DND-41 (cell line): Measurements from ENCODE around the gene COL19A1.

Experiments
- ATAC-seq: fragments of 200-7000 bp; cut with Tn5 transposase; 3 replicates; pipeline ENCODE4 v1.9.1; 2021; ENCODE audit warnings: low read depth; ENCODE audit not compliant: insufficient read depth
- DNase-seq: peaks from one replicate; pipeline ENCODE4 v3.0.0-alpha.2; 2020
- H2AFZ ChIP-seq: 2 replicates; pipeline ENCODE4 v1.6.0; 2012; ENCODE audit warnings: low read depth, low read length
- H3K27ac ChIP-seq: 2 replicates; pipeline ENCODE4 v1.5.1; 2012; ENCODE audit warnings: low read length, inconsistent platforms
- H3K27me3 ChIP-seq: fragments of 200-600 bp; sonication (generic); 2 replicates; pipeline ENCODE4 v1.6.0; 2012; ENCODE audit warnings: low read length, mild to moderate bottlenecking, inconsistent platforms; ENCODE audit not compliant: insufficient read depth, poor library complexity
- H3K36me3 ChIP-seq: 2 replicates; pipeline ENCODE4 v1.5.1; 2012; ENCODE audit warnings: low read length, inconsistent platforms; ENCODE audit not compliant: insufficient read depth
- H3K4me1 ChIP-seq: 2 replicates; pipeline ENCODE4 v1.5.1; 2012; ENCODE audit warnings: mild to moderate bottlenecking, low read length; ENCODE audit not compliant: insufficient read depth
- H3K4me2 ChIP-seq: 2 replicates; pipeline ENCODE4 v1.6.0; 2012; ENCODE audit warnings: mild to moderate bottlenecking, moderate library complexity, low read length, inconsistent platforms; ENCODE audit not compliant: insufficient read depth
- H3K4me3 ChIP-seq, 2 experiments: fragments of 200-600 bp in 1 of 2; shearing (Covaris generic) in 1 of 2; 2 replicates each; pipeline ENCODE4 v1.5.1; 2012 to 2016; ENCODE audit warnings: inconsistent platforms in 2 of 2, low read length in 2 of 2, mild to moderate bottlenecking in 2 of 2, low read depth in 1 of 2, moderate library complexity in 1 of 2
- H3K79me2 ChIP-seq: 2 replicates; pipeline ENCODE4 v1.6.0; 2012; ENCODE audit warnings: low read length, inconsistent platforms; ENCODE audit not compliant: insufficient read depth
- H3K9ac ChIP-seq: 2 replicates; pipeline ENCODE4 v1.6.0; 2012; ENCODE audit warnings: low read depth, mild to moderate bottlenecking, inconsistent platforms, low read length, moderate library complexity
- H3K9me3 ChIP-seq: 2 replicates; pipeline ENCODE4 v1.5.1; 2012; ENCODE audit warnings: low read length, moderate library complexity, mild to moderate bottlenecking, inconsistent platforms; ENCODE audit not compliant: insufficient read depth, severe bottlenecking
- H4K20me1 ChIP-seq: 2 replicates; pipeline ENCODE4 v1.6.0; 2012; ENCODE audit warnings: low read length; ENCODE audit not compliant: insufficient read depth
- CTCF ChIP-seq: IDR thresholded peaks from 2 replicates; pipeline ENCODE4 v1.5.1; 2012; ENCODE audit warnings: borderline replicate concordance, low read length, moderate library complexity, mild to moderate bottlenecking; ENCODE audit not compliant: poor library complexity, severe bottlenecking; ENCODE audit errors: extremely low read depth
- EZH2 ChIP-seq: IDR thresholded peaks from 3 replicates; pipeline ENCODE4 v1.6.1; 2012; ENCODE audit warnings: borderline replicate concordance, low read depth, mild to moderate bottlenecking, moderate library complexity, low read length, inconsistent platforms; ENCODE audit not compliant: severe bottlenecking

The COL19A1 gene

GRCh38 chr6:70162972-70163371 is 296.6 kb downstream of the COL19A1 start:
- TF ChIP-seq EZH2 (no peak), CTCF (no peak)
- Histone ChIP-seq H2AFZ (no peak overlapping the region), H3K4me2 (no peak overlapping the region), H4K20me1 (no peaks in the 10 kb centered on the region), H3K4me3 (no peak overlapping the region), H3K9ac (no peak overlapping the region), H3K27me3 (peaks cover 2% of the 10 kb centered on the region), H3K79me2 (no peaks in the 10 kb centered on the region), H3K36me3 (no peaks in the 10 kb centered on the region), H3K4me1 (no peaks in the 10 kb centered on the region), H3K9me3 (no peaks in the 10 kb centered on the region), H3K27ac (no peak overlapping the region)
- DNase-seq = no peak
- no peak for ATAC-seq

GRCh38 chr6:70163795-70164194 is 297.4 kb downstream of the COL19A1 start:
- H4K20me1 ChIP-seq = no peaks in the 10 kb centered on the region
- H3K27me3 ChIP-seq = peaks cover 2% of the 10 kb centered on the region
- no peak overlapping the region for H3K27ac ChIP-seq
- no peak overlapping the region for H3K4me2 ChIP-seq
- no peak overlapping the region for H2AFZ ChIP-seq
- TF ChIP-seq CTCF = no peak
- TF ChIP-seq EZH2 = no peak
- H3K9me3 ChIP-seq = no peaks in the 10 kb centered on the region
- no peak overlapping the region for H3K9ac ChIP-seq
- H3K4me1 ChIP-seq = no peaks in the 10 kb centered on the region
- ATAC-seq (no peak), DNase-seq (no peak)
- H3K4me3 ChIP-seq = no peak overlapping the region
- no peaks in the 10 kb centered on the region for H3K36me3 ChIP-seq
- H3K79me2 ChIP-seq = no peaks in the 10 kb centered on the region

- Histone ChIP-seq H3K36me3 (no peaks in the 10 kb centered on the region), H3K79me2 (no peaks in the 10 kb centered on the region), H3K4me1 (no peaks in the 10 kb centered on the region), H3K4me3 (no peak overlapping the region), H3K9ac (no peak overlapping the region), H2AFZ (no peak overlapping the region), H3K27me3 (peaks cover 2% of the 10 kb centered on the region), H3K27ac (no peak overlapping the region), H3K4me2 (no peak overlapping the region), H3K9me3 (no peaks in the 10 kb centered on the region), H4K20me1 (no peaks in the 10 kb centered on the region)
- TF ChIP-seq CTCF (no peak), EZH2 (no peak)
- no peak for DNase-seq
- ATAC-seq = no peak
These were observed 298.2 kb downstream of the COL19A1 start for GRCh38 chr6:70164556-70164955.
